GM19438 (cell line): ENCODE data around the gene CX3CR1.
A peak's percentile ranks its signal among the peaks of the same experiment; 100 is the strongest.

Experiments
- ATAC-seq: cut with Tn5 transposase; IDR thresholded peaks from one replicate; pipeline ENCODE4 v1.9.1; 2021; ENCODE audit warnings: low read depth; ENCODE audit not compliant: unreplicated experiment

Gene CX3CR1

DNA sequence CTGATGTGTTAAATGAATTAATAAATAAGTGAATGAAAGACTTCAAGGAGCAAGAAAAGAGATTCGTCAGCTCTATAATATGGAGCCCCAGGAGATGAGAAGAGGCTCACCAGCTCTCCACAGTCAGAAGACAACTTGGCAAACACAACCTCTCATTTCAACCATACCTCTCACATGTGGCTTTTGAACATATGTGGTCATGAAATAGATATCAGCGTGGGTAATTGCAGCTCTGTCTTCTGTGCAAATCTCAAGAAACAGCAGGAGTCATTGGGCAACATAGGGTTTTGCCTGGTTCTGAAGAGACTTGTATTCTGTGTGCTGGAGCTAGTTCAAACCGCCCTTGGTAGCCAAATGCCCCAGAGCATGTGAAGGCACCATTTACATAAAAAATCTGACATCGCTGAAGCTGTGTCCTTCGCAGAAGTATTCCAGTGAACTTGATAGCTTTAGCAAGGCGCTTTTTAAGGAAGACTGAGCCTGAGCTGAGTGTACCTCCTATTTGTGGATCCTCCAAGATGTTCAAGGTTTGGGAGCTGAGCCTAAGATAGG is 8.4 kb downstream of the CX3CR1 start:
- ATAC-seq, result no peak

DNA sequence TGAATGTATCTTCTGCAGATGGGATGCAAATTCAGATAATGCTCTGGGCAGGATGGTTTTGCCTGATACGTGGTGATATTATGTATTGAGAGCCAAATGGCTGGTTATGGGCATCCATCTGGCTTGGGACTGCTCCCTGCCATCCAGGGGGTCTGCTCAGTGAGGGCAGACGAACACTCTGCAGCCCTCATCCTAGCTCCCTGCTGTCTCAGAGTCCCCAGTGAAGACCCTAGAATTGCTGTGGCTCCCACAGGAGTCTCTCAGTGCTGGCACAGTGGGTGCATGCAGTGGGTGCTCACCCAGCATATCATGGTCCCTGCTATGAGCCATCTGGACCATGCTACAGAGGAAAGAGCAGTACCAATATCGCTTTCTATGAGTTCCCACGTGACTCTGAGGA is 10.3 kb downstream of the CX3CR1 start:
- no peak for ATAC-seq

GRCh38 chr3:39268549-39268900 is 11.3 kb downstream of the CX3CR1 start:
- no peak for ATAC-seq

DNA sequence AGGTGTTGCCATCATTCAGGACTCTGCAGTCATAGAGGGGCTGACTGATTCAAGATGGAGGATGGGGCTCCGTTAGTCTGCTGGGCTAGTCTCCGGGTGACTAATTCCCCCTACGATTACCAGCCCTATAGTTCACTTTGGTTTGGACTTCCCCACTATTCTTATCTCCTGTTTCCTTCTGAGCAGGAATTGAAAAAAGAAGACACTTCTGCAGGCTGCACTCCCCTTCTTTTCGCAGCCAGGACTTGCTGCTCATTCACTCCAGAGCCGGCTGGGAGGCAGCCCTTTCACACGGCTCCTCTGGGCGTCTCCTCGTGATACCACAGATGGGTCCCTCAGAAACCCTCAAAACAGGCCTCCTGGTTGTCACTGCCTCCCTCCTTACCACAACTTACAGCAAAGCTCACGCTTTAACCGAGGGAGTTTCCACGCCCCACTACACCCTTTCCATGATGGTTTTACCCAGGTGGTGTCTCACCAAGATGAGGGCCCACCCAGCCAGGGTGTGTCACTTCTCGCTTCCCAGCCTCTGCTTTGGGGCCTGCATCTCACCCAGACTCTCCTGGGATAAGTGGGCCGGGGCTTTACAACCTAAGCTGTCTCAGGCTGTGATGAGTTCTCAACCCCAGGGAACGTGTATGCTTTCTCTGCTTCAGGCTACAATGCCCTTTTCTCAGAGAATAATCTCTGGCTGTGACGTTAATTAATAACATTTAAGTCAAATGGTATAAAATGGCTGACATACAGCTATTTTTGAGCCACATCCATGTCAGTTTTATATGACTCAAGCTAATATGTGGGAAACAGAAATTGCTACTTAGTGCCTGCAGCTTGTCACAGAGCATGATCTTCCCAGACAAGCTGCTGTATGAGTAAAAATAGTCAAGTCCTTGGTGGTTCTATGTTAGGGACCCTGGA is 11.9 kb downstream of the CX3CR1 start:
- no peak for ATAC-seq

- no peak for ATAC-seq
These were observed 15.8 kb downstream of the CX3CR1 start for GRCh38 chr3:39264053-39264452.

DNA sequence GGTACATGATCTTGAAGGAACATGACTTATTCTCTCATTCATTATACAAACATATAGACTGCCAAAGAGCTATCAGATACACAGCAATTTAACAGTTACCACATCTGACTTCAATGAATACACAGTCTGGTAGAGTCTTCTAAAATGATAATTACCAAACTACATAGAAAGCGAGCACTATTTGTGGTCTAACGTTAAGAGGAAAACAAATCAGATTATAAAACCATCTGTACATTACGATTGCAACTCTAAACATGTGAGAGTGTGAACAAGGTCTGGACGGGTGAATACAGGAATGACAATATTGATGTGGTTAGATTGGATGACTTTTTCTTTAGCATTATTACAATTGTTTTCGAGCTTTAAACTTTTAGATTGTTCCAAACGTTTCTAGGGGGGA is 16.3 kb downstream of the CX3CR1 start:
- ATAC-seq, result no peak

- no peak for ATAC-seq
These were observed 17.0 kb downstream of the CX3CR1 start for GRCh38 chr3:39262846-39263245.

DNA sequence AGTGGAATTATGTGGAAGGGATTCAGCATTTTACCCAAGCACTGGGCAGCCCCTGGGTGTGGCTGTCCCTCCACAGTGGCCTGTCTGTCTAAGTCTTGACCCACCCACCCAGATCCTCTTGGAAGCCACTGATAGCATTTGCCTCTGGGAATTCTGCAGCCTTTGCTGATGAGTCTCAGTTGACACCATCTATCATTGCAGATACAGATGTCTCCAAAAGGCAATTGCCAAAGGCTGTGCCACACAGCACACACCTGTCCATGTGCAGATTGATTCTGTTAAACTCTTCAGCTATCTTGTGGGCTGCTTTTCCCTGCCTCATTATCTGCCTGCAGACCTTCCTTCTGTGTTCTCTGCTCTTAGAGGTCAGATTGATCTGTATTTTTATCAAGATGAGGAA is 18.1 kb downstream of the CX3CR1 start:
- no peak for ATAC-seq

GRCh38 chr3:39260957-39261356 is 18.9 kb downstream of the CX3CR1 start:
- no peak for ATAC-seq

- ATAC-seq, result no peak
These were observed 19.5 kb downstream of the CX3CR1 start for GRCh38 chr3:39260318-39260717.

DNA sequence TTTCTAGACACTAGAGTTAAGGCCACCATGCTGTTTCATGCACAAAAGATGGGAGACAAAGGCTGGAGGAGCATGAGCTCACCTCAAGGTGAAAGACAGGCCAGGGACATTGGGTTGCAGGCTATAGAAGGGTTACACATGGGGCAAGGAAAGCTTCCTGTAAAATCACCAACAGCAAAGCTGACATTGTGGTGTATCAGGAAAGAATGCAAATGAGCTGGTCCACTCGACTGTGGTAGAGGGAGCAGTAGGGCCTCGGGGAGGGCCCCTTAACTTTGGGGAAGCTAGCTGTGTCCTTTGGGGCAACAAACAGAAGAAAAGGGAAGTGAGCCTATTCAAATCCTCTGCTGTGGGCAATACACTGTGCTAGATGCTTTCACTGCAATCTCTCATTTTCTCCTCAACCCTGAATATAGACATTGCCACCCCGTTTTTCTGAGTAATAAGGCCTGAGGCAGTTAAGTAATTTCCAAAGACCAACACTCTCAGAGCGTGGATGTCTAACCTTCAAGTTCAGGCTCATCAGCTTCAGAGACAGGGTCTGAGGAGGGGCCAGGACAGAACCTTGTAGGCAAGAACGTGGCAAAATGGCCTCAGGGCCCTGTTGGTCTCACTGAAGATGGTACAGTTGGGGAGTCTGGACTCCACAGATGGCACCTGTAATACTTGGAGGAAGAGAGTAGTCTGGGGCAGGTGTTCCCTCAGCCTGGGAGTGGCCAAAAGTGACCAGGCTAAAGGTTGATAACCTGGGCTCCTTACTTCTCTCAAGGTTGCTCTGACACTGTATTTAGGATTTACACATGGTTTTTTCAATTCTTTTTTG is 24.1 kb downstream of the CX3CR1 start:
- peak; percentile 99 for ATAC-seq

DNA sequence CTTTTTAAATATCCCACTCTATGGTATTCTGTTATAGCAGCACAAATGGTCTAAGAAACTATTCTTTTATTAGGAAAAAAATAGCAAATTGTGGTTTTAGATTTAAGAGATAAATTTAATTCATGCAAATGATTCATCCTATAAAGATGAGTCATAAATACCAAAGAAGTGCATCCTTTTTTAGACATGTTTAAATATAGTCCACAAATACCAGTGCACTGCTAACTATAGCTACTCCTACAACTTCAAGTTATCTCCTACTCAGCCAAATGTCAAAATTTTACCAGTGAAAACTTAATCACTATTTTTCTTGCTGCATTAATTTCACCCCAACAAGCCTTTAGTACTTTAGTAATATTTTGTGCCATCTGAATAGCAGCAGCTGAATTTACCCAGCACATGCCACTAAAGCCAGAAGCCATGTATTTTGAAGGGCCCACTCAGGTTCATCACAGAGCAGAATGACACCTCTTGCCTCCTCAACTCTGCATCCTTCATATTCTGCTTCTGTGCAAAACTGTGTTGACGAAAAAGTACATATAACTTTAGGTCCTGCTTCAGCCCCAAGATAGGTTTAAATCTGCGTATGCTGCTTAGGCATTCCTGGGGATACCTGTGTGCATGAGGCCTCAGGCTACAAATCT is 24.9 kb downstream of the CX3CR1 start:
- no peak for ATAC-seq

GRCh38 chr3:39251576-39251975 is 28.3 kb downstream of the CX3CR1 start:
- ATAC-seq, result no peak

- ATAC-seq, result no peak
These were observed 29.6 kb downstream of the CX3CR1 start for GRCh38 chr3:39250116-39250747.

DNA sequence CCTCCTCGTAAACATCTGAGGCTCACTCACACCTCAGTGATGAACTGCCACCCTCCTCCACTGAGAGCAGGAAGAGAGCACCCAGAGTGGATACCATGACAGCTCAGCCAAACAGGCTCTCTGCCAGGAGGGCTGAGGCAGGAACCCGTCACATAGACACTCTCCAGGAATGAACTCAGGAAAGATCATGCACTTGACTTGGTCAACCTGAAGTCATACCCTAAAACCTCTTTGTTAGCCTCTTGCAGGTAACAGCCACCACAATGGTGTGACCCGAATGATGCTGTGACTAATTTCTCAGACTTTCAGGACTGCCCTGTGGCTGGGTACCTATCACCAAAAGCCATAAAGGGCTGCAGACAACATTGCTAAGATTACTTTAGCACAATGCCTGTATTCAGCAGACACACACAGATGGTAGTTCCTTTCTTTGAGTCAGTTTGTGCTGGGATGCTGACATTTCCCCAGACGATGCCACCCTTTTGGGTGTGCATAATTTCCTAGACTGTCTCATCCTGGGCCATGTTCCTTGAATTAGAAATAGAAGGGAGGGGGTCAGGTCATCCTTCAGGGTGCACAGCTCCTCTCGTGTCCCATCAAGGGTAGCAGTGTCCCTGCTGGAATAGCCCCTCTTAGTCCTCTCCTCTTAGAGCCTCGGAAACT is 30.3 kb downstream of the CX3CR1 start:
- no peak for ATAC-seq

DNA sequence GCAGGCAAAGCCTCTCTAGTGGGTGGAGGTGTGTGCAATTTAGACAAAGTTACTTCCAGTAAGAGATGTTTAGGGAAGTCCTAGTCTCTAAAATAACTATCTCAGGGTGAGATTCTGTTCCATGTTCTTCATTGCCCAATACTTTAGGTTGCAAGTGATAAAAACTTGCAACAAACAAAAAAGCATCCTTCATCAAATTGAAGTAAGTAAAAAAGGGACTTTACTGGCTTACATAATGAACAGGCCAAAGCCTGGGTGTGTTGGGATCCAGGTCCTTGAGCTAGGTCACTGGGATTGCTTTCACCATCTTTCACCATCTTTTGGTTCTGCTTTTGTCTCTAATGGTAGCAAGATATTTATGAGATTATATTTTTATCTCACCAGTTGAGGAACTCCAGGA is 38.3 kb downstream of the CX3CR1 start:
- no peak for ATAC-seq

- no peak for ATAC-seq
These were observed 42.8 kb downstream of the CX3CR1 start for GRCh38 chr3:39237027-39237426.

DNA sequence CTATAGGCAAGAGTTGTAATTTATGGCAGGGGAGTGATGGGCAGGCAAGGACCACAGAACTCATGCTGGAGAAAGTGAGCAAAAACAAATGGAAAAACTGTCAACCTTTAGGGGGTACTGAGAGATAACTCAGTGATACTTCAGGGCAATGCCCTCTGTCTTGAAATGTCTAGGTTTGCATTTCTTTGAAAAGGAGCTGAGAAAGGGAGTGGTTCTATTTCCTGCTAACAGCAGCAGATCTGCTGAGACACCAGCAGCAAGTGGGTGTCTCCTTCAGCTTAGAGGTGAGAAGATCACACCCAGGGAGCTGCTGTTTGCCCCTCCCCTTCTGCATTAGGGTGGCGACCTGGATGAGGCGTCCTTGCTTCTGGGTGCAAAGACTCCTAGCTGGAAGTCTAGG is 45.2 kb downstream of the CX3CR1 start:
- ATAC-seq, result no peak

- ATAC-seq, result no peak
These were observed 47.0 kb downstream of the CX3CR1 start for GRCh38 chr3:39232859-39233258.

DNA sequence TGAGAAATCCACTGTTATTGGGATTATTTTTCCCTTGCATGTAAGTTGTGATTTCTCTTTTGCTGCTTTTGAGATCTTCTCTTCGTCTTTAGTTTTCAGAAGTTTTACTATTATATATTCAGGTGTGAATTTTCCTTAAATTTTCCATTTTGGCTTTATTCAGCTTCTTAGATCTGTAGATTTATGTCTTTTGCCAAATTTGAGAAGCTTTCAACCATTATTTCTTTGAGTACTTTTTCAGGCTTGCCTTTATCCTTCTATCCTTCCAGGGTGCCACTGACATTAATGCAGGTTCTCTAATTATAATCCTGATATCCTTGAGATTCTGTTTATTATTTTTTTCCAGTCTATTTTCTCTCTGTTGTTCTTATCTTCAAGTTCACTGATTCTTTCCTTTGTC is 49.4 kb downstream of the CX3CR1 start:
- ATAC-seq, result no peak
